HG03457 (cell line): ENCODE measurements around the gene IGF2R.
"Not testable (repeated sequence)": the region's sequence is repeated elsewhere in the genome, so short reads cannot be mapped to it uniquely, and the experiment has no call there.

ENCODE experiments used
- ATAC-seq: cut with Tn5 transposase; IDR thresholded peaks from one replicate; pipeline ENCODE4 v1.9.1; 2021; ENCODE audit warnings: moderate number of reproducible peaks; ENCODE audit not compliant: unreplicated experiment

The IGF2R gene

GRCh38 chr6:160116411-160116810, 147.5 kb downstream of the IGF2R start:
- no peak for ATAC-seq

- no peak for ATAC-seq
Measured at GRCh38 chr6:160117137-160117536, 148.3 kb downstream of the IGF2R start.

GRCh38 chr6:160118620-160119229, 149.8 kb downstream of the IGF2R start:
- no peak for ATAC-seq

GRCh38 chr6:160120087-160120486, 151.2 kb downstream of the IGF2R start:
- no peak for ATAC-seq

GRCh38 chr6:160121558-160121957, 152.7 kb downstream of the IGF2R start, which contains the start of gene SLC22A1:
Gene SLC22A1 (plus strand): TSS chr6:160121815. CDS start chr6:160121936, 121 bp downstream.
- no peak for ATAC-seq

GRCh38 chr6:160121981-160122380, 153.1 kb downstream of the IGF2R start:
- no peak for ATAC-seq

GRCh38 chr6:160122744-160123143, 153.9 kb downstream of the IGF2R start:
- no peak for ATAC-seq

- no peak for ATAC-seq
Measured at GRCh38 chr6:160124007-160124406, 155.1 kb downstream of the IGF2R start.

GRCh38 chr6:160124605-160125004, 155.7 kb downstream of the IGF2R start:
- no peak for ATAC-seq

GRCh38 chr6:160125105-160125504, 156.2 kb downstream of the IGF2R start:
- ATAC-seq: not testable (repeated sequence)

GRCh38 chr6:160127270-160128124, 158.6 kb downstream of the IGF2R start:
- ATAC-seq: no peak

- no peak for ATAC-seq
Measured at GRCh38 chr6:160128125-160128683, 159.3 kb downstream of the IGF2R start.

GRCh38 chr6:160128879-160129516, 160.1 kb downstream of the IGF2R start:
- ATAC-seq: no peak

GRCh38 chr6:160129881-160130615, 161.2 kb downstream of the IGF2R start:
- ATAC-seq: no peak

GRCh38 chr6:160130729-160131484, 162.0 kb downstream of the IGF2R start:
- no peak for ATAC-seq

- ATAC-seq: no peak
Measured at GRCh38 chr6:160131636-160132296, 162.9 kb downstream of the IGF2R start.

GRCh38 chr6:160132297-160132637, 163.4 kb downstream of the IGF2R start:
- no peak for ATAC-seq

GRCh38 chr6:160132776-160133338, 164.0 kb downstream of the IGF2R start:
- no peak for ATAC-seq
